Measurements from ENCODE around the gene IL6R. TPM values are rescaled to one million over a fixed set of nuclear protein-coding genes. Genes with fewer than 3 reads are reported as not detected.
A peak's percentile ranks its signal among the peaks of the same experiment; 100 is the strongest.
"Not testable (repeated sequence)": the region's sequence is repeated elsewhere in the genome, so short reads cannot be mapped to it uniquely, and the experiment has no call there.

IL6R gene
- total RNA-seq, 1 experiment from 2014 or later = 6.6 TPM

GRCh38 chr1:154481053-154481452 is 75.9 kb downstream of the IL6R start:
- no peak for DNase-seq (ENCODE audit: low spot score)

- peak; percentile 84 for DNase-seq (ENCODE audit: low spot score)
These were observed 79.0 kb downstream of the IL6R start for GRCh38 chr1:154483941-154484803.

GRCh38 chr1:154485106-154485505 is 80.0 kb downstream of the IL6R start:
- no peak for DNase-seq (ENCODE audit: low spot score)

DNA sequence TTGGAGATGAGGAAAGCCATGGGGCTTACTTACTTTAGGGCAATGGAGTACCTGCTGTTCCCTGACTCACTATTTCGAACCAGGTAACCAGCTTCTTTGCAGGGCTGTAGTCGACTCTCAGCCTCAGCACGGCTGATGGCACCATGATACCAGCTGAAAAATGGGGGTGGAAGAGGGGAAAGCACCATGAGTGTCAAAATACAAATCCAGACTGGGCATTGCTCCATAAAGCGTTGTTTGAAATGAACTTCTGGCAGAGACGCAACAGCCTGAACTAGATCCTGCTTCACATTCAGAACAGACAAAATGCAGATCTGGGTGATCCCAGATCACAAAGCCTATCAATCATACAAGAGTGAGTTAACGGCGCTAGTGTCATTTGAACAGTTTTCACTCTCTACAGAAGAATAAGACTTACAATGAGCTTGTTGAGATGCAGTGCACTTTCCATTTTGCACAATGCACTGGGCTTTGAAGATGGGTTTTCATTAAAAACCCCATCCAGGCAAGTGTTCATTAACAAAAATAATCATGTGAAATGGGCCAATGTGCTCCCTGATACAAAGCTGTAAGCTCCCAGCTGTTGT is 80.9 kb downstream of the IL6R start:
- no peak for DNase-seq (ENCODE audit: low spot score)

GRCh38 chr1:154486756-154487155 is 81.6 kb downstream of the IL6R start:
- DNase-seq (ENCODE audit: low spot score) = not testable (repeated sequence)

DNA sequence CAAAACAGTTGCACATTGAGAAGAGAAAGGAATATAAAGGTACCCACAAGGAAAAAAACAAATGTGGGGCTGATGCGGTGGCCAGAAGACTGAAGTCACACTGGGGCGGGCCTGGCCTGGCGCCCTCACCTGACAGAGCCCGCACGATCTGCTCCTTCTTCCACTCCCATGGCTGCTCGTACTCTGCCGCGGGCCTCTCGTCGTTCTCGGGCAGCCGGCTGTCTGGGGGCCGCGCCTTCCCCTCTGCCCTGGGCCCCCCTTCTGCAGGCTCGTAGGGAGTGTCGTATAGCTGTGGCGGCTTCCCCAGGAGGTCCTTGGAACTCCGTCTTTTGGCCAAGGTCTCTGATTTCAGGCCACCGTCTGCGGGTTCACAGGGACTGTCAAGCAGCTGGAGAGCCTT is 83.8 kb downstream of the IL6R start:
- DNase-seq (ENCODE audit: low spot score) = no peak

GRCh38 chr1:154489695-154490274 is 84.6 kb downstream of the IL6R start:
- no peak for DNase-seq (ENCODE audit: low spot score)

DNA sequence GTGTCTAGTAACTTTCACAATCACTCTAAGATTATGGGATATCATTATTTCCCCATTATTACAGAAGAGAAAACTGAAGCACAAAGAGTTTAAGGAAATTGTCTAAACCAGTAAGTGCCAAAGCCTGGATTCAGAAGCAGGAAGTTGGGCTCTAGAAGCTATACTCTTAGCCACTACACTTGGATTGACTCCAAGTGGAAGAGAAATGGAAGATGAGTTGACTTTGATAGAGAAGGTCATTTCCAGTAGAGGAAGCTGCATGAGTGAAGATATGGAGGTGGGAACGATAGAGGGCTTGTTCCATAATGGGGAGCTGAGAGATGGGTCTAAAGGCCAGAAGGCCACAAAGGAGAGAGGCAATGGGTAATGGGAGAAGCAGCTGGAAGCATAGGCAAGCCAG is 85.2 kb downstream of the IL6R start:
- no peak for DNase-seq (ENCODE audit: low spot score)

DNA sequence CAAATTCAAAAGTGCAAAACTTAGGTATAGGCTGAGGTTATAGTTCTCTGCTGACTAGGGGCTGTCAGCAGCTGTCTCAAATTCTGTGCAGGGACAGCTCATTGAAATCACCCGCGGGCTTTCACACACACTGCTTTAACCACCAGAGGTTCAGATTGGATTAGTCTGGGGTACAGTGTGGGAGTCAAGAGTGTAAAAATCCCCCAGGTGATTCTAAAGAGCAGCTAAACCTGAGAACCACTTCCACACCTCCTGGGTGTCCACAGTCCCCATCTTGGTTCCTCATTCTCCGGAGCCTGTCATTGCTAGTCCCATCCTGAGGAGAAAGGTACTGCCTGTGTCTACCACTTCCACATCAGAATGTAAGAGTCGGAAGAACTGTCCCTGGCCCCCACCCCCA is 87.0 kb downstream of the IL6R start:
- no peak for DNase-seq (ENCODE audit: low spot score)

DNA sequence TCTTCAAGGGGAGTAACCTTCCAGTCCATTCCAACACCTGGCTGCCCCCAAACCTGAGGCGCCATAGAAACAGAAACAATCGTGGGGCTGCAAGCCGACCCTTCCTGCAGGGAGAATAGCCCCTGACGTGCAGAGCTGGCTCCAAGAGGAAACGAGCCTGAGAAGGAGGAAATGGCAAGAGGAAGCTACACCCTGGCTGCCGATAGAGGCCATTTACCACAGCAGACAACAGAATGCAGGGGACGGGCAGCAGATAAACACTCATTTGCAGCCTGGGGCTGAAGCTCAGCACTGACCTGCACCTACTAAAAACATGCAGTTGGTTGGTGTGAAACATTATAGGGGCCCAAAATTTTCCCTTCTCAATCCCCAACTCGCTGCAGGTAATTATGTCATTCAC is 88.1 kb downstream of the IL6R start:
- no peak for DNase-seq (ENCODE audit: low spot score)

DNA sequence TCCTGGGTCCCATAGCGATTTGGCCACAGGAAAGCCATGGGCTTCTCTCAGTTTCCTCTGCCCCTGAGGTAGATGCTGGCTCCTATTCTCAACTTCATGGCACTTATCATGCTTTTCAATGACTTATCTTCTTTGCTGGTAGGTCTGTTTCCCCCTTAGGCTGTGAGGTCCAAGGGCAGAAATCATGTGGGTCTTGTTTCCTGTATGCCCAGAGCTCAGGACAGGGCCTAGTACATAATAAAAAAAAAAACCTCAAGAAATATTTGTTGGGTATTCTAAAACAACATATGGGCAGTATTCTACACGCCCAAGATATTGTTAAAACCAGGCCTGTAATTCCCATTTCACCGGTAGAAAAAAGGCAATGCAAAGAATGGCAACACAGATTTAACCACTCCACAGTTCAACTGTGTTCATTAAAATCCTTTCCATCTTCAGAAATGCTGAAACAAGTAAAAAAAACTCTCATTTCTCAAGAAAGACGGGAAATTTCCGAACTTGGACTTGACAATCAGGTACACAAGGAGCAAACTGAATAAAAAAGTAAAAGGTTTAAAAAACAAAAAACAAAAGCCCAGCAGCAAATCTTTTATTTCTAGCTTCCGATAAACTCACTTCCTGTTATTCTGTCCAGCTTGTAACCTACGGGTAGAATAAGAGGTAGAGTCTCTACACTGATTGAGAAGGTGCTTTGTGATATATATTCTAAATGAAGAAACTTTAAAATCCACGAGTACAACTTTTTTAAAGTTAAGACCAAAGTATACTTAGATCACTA is 90.5 kb downstream of the IL6R start:
- no peak for DNase-seq (ENCODE audit: low spot score)

- DNase-seq (ENCODE audit: low spot score) = no peak
These were observed 91.2 kb downstream of the IL6R start for GRCh38 chr1:154496383-154496782.

DNA sequence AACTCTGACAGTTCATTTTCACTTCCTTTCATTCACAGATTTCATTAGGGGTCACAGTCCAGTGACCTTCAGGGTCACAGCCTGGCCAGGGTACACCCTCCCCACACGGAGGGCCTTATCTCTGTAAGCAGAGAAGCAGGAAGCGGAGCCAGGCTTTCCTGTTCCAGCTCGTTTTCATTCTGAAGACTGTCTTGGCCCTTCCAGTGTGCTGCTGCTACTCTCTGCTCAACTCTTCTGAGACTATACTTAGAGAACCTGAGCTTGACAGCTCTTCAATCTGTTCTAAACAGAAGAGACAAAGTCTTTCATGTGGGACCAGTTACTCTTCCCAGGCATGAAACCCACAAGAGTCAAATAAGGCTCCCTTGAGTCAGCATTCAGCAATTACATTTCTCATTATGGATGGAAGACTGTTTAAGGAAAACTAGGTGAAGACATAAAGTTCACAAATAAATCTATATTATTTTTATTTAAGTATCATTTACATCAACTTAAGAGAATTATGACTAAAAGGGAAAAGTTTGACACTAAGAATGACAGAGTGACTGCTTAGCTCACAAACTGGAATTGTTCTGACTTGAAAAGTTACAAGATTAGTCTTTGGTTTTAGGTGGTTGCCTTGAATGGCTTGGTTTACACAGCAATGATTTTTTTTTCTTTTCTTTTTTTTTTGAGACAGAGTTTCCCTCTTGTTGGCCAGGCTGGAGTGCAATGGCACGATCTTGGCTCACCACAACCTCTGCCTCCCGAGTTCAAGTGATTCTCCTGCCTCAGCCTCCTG is 92.1 kb downstream of the IL6R start:
- DNase-seq (ENCODE audit: low spot score) = no peak

DNA sequence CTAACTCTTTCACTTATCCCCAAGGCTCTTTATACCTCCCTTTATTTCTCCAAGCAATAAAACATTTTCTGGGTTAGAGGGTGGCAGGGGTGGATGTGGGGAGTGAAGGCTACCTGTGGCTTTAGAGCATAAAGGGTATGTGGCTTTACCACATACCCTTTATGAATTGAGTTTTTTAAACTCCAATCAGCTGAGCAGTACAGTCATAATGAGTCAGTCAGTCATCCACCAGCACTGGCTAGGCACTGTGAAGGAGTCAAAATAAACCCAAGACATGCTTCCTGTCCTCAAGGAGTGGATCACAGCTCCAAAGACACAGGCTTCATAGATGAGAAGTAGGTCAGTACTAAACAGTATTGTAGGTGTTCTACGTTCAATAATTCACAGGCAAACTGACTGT is 94.3 kb downstream of the IL6R start:
- no peak for DNase-seq (ENCODE audit: low spot score)

DNA sequence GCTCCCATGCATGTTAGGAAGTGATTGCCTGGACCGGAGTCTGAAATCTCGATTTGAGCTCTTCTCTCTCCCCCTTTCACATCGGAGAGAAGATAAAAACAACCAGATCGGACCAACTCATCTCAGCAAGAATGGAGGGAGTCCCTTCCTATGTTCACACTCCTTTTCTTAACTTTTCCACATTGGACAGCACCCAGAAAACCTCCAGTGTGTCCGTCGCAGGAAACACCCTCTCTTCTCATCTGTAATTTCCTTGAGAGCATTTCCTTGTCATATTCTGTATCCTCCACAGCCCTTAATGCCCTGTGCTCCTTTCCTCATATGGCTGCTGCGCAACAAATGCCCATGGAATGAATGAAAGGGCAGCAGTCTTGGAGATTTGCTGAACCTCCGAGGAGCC is 95.4 kb downstream of the IL6R start:
- DNase-seq (ENCODE audit: low spot score) = no peak

GRCh38 chr1:154501423-154502065 is 96.4 kb downstream of the IL6R start:
- no peak for DNase-seq (ENCODE audit: low spot score)

DNA sequence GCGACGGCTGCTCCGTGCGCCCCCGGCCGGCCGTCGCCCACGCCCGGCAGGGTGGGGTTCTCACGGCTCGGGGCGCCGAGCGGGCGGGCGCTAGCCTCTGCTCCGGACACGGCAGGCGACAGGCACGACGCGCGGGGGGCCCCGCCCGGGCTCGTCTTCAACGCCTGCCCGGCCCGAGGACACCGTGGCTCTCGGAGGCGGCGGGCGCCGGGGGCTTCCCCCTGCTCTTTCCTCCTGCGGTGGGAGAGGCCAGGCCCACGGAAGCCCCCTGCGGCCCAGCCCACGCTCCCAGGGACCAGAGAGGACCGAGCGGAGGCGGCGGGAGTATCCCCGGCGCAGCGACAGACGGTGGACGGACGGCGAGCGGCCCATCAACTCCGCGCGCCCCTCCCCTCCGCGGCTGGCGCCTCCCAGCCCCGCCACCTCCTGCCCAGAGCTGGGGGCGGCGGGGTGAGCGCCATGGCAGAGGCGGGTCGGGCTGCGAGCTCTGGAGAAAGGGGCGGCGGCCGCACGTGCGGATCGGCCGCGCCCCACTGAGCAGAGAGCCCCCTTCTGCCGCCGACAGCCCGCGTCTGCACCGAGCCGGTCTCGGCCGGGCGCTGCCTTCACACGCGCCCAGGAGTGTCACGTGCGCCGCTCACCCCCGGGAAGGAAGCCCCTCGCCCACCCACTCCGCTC is 97.1 kb downstream of the IL6R start, which contains the start of the genes SHE and TDRD10:
SHE (minus strand) TSS at position 347 of the 678 bp plus-strand sequence. CDS start 386 bp downstream, outside the sequence.
TDRD10 (plus strand) TSS at position 154 of the 678 bp plus-strand sequence. CDS start 4,685 bp downstream, outside the sequence.
- no peak for DNase-seq (ENCODE audit: low spot score)

- DNase-seq (ENCODE audit: low spot score) = no peak
These were observed 97.6 kb downstream of the IL6R start for GRCh38 chr1:154502744-154503115.

- DNase-seq (ENCODE audit: low spot score) = no peak
These were observed 98.8 kb downstream of the IL6R start for GRCh38 chr1:154503898-154504297.

DNA sequence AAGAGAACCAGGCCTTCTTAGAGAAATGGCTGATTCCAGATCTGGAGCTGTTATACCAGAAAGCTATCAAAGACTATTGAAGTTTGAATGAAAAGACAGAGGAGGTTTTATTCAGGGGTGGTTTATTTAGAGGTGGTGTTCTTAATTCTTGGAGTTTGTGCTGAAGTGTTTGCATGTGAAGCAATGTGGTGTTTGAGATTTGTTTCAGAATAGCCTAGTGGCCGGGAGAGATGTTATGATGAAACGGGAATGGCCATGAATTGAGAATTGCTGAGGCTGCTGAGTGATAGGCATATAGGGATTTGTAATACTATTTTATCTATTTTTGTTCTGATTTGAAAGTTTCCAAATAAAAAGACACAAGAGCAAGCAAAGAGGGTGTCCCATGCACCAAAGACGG is 107.6 kb downstream of the IL6R start:
- no peak for DNase-seq (ENCODE audit: low spot score)

All from H4 (cell line).